Natural killer cell treated with Interleukin-12 subunit alpha and Interleukin-12 subunit beta and Interleukin-15 and Interleukin-18, amount 100 ng/mL, for 72 hours (primary cell): ENCODE data around the gene BPIFB1. TPM values are rescaled to one million over a fixed set of nuclear protein-coding genes. Genes with fewer than 3 reads are reported as not detected.
A peak's percentile ranks its signal among the peaks of the same experiment; 100 is the strongest.

Experiments used
- ATAC-seq, 2 donors: fragments of 150-1000 bp; cut with Tn5 transposase in 1 of 2; sonication (Bioruptor Pico), chemical (Tn5 transposase) in 1 of 2; 2 replicates each; pipeline ENCODE4 v1.10.0; 2021
- DNase-seq: peaks from one replicate; pipeline ENCODE4 v3.0.0; 2022; ENCODE audit warnings: low spot score
- H3K27ac Mint-ChIP-seq, 2 donors: 1 replicate in 1 of 2; 2 replicates in 1 of 2; pipeline ENCODE4 v1.8.0; 2022; ENCODE audit warnings: mixed read lengths in 2 of 2, mild to moderate bottlenecking in 1 of 2, moderate library complexity in 1 of 2
- H3K27me3 Mint-ChIP-seq, 2 donors: 1 replicate in 1 of 2; 2 replicates in 1 of 2; pipeline ENCODE4 v1.8.0; 2022; ENCODE audit warnings: mixed read lengths in 2 of 2
- H3K36me3 Mint-ChIP-seq: one replicate; pipeline ENCODE4 v1.8.0; 2022; ENCODE audit warnings: mixed read lengths
- H3K4me1 Mint-ChIP-seq, 2 donors: 1 replicate in 1 of 2; 2 replicates in 1 of 2; pipeline ENCODE4 v1.8.0; 2022; ENCODE audit warnings: low read depth in 2 of 2, mixed read lengths in 2 of 2, mild to moderate bottlenecking in 1 of 2
- H3K4me3 Mint-ChIP-seq: one replicate; pipeline ENCODE4 v1.8.0; 2022; ENCODE audit warnings: mixed read lengths
- H3K9me3 Mint-ChIP-seq: 2 replicates; pipeline ENCODE4 v1.8.0; 2022; ENCODE audit warnings: mixed read lengths
- total RNA-seq, 2 donors: library from RNA; stranded (reverse); gene quantifications; one replicate each; pipeline ENCODE4 v1.2.3, GENCODE V29; 2022

BPIFB1 gene
- total RNA-seq, 2 donors from 2014 or later = not detected

DNA sequence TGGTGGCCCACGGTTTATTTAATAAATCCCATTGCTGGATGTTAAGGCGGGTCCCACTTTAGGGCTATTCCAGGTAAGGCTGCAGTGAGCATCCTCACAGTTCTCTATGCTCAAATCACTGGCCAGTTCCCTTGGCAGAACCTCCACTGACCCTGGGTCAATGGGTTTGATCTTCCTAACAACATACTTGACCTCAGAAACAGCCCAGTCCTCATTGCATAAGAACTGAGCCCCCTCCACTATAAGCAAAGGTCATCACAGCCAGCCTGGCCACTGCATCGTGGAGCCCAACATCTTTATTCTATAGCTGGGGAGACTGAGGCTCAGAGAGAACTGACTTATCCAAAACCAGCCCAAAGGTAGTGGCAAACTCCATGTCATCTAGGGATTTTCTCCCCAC is 4.3 kb upstream of the BPIFB1 start:
- no peak overlapping the region for H3K4me3 Mint-ChIP-seq
- no peak overlapping the region for H3K27ac Mint-ChIP-seq
- ATAC-seq = no peak
- peaks cover 15 to 18% of the 10 kb centered on the region in 2 donors for H3K27me3 Mint-ChIP-seq
- no peaks in the 10 kb centered on the region for H3K4me1 Mint-ChIP-seq
- H3K9me3 Mint-ChIP-seq = no peaks in the 10 kb centered on the region
- no peaks in the 10 kb centered on the region for H3K36me3 Mint-ChIP-seq
- no peak for DNase-seq

DNA sequence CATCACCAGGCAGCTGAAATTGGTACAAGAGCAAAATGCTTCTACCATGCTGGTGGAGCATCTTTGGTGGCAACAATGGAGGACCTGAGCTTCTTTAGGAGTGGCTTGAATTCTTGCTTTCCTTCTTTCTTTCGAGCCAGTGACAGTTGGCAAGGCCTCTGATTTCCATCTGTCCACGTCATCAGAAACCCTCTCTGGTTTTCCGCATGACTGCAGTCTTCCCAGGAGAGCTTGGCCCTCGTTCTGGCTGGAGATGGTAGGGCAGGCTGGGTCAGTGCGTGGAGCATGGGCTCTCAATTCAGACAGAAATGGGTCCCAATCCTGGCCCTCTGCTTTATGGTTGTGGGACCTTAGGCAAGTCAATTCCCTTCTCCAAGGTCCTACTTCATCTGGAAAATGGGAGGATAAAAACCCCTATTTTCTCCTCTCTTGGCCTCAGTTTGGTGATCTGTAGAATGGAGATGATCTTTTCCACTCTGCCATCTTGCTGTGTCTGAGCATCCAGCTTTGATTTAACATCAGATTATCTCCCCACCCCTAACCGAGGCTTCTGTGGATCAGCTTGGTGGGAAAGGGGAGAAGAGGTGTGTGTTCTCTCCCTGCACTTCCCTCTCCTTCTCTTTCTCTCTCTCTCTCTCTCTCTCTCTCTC is 3.6 kb upstream of the BPIFB1 start:
- H3K36me3 Mint-ChIP-seq = no peaks in the 10 kb centered on the region
- no peaks in the 10 kb centered on the region for H3K4me1 Mint-ChIP-seq
- peaks cover 17 to 18% of the 10 kb centered on the region in 2 donors for H3K27me3 Mint-ChIP-seq
- no peak overlapping the region for H3K27ac Mint-ChIP-seq
- DNase-seq (no peak), ATAC-seq (no peak)
- no peak overlapping the region for H3K4me3 Mint-ChIP-seq
- H3K9me3 Mint-ChIP-seq = no peaks in the 10 kb centered on the region

DNA sequence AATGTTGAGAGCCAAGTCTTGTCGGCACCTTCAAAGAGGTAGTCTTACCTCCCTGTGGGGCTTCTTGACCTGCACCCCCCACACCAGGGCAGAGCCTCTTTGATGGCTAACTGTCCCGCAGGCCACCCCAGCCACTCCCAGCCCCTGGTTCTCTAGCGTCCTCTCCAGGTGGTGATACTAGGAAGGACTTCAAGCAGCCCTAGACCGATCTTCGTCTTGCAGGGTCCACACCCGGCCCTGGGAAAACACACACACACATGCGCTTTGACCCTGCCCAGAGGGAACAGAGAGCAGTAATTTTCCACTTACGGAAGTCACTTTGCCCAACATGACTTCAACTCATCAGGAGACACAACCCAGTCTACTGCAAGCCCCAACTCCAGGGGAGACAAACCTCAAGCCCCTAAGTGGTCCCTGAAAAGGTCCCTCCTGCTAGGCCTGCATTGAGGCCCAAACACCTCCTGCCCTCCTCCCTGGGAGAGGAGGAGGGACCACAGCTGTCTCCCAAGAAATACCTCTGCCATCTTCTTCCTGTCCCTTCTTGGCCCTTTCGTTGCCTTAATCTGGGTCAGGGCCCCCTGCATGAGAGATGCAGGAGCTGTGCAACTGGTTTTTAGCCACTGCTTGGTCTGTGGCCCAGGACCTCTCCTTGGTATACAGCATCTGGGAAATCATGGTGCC is 2.9 kb upstream of the BPIFB1 start:
- Mint-ChIP-seq H3K27me3 (peaks cover 22 to 24% of the 10 kb centered on the region in 2 donors), H3K4me1 (no peaks in the 10 kb centered on the region), H3K27ac (no peak overlapping the region), H3K36me3 (no peaks in the 10 kb centered on the region), H3K4me3 (no peak overlapping the region), H3K9me3 (no peaks in the 10 kb centered on the region)
- ATAC-seq (no peak), DNase-seq (no peak)

DNA sequence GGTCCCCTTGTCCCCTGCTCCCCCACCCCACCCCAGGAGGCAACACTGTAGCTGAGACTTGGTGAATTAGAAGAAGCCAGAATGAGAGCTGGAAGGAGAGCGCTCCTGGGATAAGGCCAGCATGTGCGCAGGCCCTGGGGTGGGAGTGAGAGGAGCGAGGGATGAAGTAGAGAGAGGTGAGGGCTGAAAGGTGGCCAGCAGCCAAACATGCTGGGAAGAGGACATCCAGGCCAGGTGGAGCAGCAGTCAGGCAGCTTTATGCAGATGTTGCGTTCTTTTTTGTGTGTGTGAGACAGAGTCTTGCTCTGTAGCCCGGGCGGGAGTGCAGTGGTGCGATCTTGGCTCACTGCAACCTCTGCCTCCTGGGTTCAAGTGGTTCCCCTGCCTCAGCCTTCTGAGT is 2.2 kb upstream of the BPIFB1 start:
- Mint-ChIP-seq H3K27ac (no peak overlapping the region), H3K9me3 (no peaks in the 10 kb centered on the region), H3K36me3 (no peaks in the 10 kb centered on the region)

DNA sequence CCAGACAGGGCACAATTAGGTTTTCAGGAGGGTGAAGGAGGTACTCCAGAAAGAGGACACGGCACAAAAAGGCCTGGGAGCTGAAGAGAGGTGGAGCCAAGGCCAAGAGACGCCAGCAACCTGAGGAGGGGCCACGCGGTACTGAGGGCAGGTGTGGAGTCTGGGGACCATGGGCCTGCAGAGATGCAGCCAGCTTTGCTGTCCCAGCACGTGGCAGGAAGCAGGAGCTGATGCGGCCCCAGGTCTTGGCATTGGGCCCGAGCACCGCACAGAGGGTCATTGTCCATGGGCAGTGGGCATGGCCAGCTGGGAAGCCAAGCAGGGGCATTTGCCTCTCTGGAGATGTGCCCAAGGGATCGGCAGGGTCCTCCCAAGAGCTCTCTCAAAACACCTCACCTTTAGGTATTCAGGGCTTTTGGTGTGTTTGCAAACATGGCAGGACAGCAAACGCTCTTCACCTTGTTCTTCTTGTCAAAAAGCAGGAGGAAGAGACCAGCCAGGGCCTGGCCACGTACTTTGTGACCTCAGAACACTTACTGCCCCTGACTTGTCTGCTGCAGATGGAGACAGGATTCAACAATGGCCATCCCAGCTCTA is 1.4 kb upstream of the BPIFB1 start:
- H3K9me3 Mint-ChIP-seq = no peaks in the 10 kb centered on the region
- no peak overlapping the region for H3K4me3 Mint-ChIP-seq
- H3K27me3 Mint-ChIP-seq = peaks cover 20 to 26% of the 10 kb centered on the region in 2 donors
- H3K36me3 Mint-ChIP-seq = no peaks in the 10 kb centered on the region
- no peaks in the 10 kb centered on the region for H3K4me1 Mint-ChIP-seq
- no peak overlapping the region for H3K27ac Mint-ChIP-seq
- peak in 1 of 2 donors; percentile 17 for ATAC-seq
- DNase-seq = no peak

More for the DNA sequence above, 2.2 kb upstream of the BPIFB1 start:
- no peak overlapping the region for H3K4me3 Mint-ChIP-seq
- no peak for ATAC-seq
- H3K4me1 Mint-ChIP-seq = no peaks in the 10 kb centered on the region
- DNase-seq = no peak
- peaks cover 23 to 26% of the 10 kb centered on the region in 2 donors for H3K27me3 Mint-ChIP-seq

DNA sequence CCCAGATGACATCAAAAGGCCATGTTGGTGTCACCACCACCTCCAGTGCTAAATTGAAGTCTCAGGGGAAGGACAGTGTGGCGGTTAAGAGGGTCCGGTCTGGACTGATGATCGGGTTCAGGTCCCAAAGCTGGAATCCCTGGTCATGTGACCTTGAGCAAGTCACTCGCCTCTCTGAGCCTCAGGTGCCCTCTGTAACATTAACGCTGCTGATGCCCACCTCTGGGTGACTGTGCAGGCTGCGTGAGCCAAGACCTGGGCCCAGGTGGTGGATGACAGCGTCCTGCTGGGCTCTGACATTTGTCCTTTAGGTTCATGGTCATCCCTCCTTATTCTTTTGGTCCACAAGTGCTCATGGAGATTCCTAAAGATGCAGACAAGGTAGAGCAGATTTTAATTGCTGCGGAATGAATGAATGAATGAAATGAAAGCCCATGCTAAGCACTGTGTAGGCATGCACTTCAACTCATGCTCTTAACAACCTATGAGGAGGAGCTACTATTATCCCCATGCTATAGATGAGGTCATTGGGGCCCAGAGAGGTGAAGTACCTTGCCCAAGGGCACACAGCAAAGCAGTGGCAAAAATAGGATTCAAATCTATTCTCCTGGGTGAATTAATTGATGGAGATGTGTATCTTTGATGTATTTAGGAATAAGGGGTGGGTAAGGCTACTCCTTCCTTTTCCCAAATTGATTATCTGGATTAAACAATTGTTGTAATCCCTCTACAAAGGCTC is 649 bp upstream of the BPIFB1 start:
- Mint-ChIP-seq H3K36me3 (no peaks in the 10 kb centered on the region), H3K27me3 (peaks cover 25% of the 10 kb centered on the region in 2 donors), H3K4me3 (no peak overlapping the region), H3K27ac (no peak overlapping the region), H3K9me3 (no peaks in the 10 kb centered on the region), H3K4me1 (no peaks in the 10 kb centered on the region)
- ATAC-seq = no peak
- DNase-seq = no peak

DNA sequence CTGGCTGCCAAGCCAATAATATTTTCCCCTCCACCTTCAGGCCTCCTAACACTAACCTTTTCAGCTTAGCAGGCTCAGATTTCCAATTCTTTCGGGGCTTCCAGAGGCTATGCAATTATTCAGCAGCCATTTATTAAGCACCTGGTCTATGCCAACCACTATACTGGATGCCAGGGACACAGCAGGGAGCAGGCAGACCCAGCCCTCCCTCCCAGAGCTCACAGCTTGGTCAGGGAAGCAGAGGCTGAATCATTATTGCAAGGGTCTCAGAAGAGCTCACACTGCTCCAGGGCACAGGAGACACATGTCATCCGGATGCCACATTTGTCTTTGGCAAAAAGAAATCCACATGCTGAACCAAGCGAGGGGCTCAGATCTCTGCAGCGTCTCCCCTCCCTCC is 1.3 kb downstream of the BPIFB1 start:
- no peaks in the 10 kb centered on the region for H3K36me3 Mint-ChIP-seq
- DNase-seq (no peak), ATAC-seq (no peak)
- H3K27me3 Mint-ChIP-seq = peaks cover 21 to 22% of the 10 kb centered on the region in 2 donors
- H3K9me3 Mint-ChIP-seq = no peaks in the 10 kb centered on the region
- no peaks in the 10 kb centered on the region for H3K4me1 Mint-ChIP-seq
- no peak overlapping the region for H3K4me3 Mint-ChIP-seq
- no peak overlapping the region for H3K27ac Mint-ChIP-seq

DNA sequence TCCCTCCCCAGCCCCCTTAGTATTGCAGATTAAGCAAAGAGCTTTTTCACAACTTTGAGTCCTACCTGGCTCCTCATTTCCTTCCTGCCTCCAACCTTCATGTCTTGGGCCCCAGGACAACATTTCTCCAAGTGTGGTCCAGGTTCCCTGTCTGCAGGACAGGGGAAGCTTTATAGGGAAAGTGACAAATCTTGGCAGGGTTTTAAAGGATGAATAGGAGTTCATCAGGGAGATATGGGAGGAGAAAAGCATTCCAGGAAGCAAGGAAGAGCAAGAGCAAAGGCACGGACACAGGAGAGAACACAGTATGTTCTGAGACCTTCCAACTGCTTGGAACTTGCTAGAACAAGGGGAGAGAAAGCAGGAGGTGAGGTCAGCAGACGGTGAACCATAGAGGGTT is 1.9 kb downstream of the BPIFB1 start:
- H3K27me3 Mint-ChIP-seq = peaks cover 23 to 26% of the 10 kb centered on the region in 2 donors
- H3K4me3 Mint-ChIP-seq = no peak overlapping the region
- no peaks in the 10 kb centered on the region for H3K36me3 Mint-ChIP-seq
- H3K27ac Mint-ChIP-seq = no peak overlapping the region
- ATAC-seq (no peak), DNase-seq (no peak)
- no peaks in the 10 kb centered on the region for H3K9me3 Mint-ChIP-seq
- H3K4me1 Mint-ChIP-seq = peaks cover 0 to 2% of the 10 kb centered on the region in 2 donors

DNA sequence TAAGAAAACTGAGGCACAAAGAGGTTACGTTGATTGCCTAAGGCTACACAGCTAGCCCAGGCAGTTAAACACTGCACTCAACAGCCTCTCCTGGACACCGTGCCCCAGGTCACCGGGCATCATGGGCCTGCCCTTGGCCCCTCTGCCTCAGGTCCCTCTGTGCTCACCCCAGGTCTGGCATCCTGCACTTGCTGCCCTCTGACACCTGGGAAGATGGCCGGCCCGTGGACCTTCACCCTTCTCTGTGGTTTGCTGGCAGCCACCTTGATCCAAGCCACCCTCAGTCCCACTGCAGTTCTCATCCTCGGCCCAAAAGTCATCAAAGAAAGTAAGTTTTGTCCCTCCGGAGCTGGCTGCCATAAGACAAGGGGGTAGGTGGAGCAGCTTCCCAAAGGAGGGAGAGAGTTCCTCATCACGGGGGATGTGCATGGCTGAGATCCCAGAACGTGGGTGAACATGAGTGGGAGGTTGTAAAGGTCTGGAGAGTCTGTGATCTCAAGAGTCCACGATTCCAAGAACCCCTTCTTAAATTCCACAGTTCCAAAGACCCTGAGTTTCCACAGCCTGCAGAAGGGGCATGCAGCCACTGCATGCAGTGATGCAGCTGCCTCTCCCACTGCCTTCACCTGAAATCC is 3.0 kb downstream of the BPIFB1 start:
- Mint-ChIP-seq H3K4me1 (peaks cover 0 to 2% of the 10 kb centered on the region in 2 donors), H3K27ac (no peak overlapping the region), H3K4me3 (no peak overlapping the region), H3K9me3 (no peaks in the 10 kb centered on the region), H3K36me3 (no peaks in the 10 kb centered on the region), H3K27me3 (peaks cover 23 to 32% of the 10 kb centered on the region in 2 donors)
- DNase-seq (no peak), ATAC-seq (no peak)

DNA sequence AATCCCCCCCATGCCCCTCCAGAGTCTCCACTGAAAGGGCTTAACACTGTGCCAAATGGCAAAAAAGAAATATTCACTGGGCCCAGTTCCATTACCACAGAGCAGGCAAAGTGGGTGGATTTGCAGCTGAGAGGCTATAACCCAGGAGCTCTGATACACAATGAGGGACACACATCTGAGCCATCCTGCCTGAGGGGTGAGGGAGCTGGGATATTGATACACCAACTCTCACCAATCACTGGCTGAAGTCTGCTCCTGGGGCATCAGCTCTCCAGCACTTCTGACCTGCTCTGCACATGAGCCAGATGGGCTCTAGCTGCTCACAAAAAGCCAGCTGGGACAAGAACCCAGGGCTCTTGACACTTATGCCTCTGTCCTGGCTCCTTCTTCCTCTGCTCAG is 4.9 kb downstream of the BPIFB1 start:
- Mint-ChIP-seq H3K4me1 (peaks cover 0 to 2% of the 10 kb centered on the region in 2 donors), H3K36me3 (no peaks in the 10 kb centered on the region), H3K4me3 (no peak overlapping the region), H3K9me3 (no peaks in the 10 kb centered on the region), H3K27me3 (peaks cover 25 to 32% of the 10 kb centered on the region in 2 donors), H3K27ac (no peak overlapping the region)
- no peak for DNase-seq
- ATAC-seq = no peak

DNA sequence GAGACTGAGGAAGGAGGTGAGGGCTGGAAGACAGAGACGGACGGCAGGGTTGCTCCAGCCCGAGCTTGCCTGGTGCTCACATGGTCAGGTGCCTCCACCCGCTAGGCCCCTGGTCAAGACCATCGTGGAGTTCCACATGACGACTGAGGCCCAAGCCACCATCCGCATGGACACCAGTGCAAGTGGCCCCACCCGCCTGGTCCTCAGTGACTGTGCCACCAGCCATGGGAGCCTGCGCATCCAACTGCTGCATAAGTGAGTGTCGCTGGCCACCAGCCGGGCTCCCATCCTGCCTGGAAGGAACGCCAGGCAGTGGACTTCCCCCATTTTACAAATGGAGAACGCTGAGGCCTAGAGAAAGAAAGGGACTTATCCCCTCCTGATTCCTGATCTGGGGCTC is 7.8 kb downstream of the BPIFB1 start:
- H3K36me3 Mint-ChIP-seq = no peaks in the 10 kb centered on the region
- no peak overlapping the region for H3K4me3 Mint-ChIP-seq
- DNase-seq (no peak), ATAC-seq (no peak)
- H3K27ac Mint-ChIP-seq = no peak overlapping the region
- H3K27me3 Mint-ChIP-seq = peaks cover 19 to 22% of the 10 kb centered on the region in 2 donors
- no peaks in the 10 kb centered on the region for H3K9me3 Mint-ChIP-seq
- H3K4me1 Mint-ChIP-seq = peaks cover 0 to 2% of the 10 kb centered on the region in 2 donors

DNA sequence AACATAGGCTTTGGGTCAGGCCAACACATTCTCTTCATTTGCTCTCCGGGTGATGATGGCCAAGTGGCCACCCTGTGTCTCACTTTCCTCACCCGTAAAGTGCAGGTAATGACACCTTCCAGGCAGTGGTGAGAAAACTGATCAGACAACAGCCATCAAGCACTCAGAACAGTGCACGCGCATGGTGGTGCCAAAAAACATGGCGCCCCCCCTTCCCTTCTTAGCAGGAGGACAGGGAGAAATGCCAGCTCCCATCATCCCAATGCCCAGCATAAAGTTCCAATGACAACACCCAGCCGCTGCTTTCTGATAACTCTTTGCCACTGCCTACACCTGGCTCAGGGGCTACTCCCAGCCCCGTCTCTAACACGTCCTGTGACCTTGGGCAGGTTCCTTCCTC is 8.4 kb downstream of the BPIFB1 start:
- H3K27me3 Mint-ChIP-seq = peaks cover 19 to 22% of the 10 kb centered on the region in 2 donors

DNA sequence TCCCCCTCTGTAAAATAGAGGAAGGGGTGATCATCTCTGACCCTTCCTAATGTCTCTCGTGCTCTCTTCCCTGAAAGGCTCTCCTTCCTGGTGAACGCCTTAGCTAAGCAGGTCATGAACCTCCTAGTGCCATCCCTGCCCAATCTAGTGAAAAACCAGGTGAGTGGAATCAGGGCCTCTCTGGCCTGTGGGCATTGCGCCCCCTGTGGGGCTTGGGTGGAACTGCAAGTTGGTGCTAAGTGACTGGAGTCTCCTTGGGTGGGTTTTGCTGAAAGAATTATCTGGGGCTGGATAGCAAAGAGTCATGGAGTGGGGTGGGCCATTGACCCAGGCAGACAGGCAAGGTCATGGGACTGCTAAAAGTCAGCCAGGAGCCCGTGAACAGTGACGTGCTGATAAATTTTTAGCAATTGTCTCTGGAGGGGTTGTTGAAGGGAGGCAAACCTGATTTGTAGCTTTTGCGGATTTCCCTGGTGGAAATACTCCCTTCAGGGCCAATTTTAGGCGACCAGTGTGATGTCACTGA is 8.9 kb downstream of the BPIFB1 start:
- Mint-ChIP-seq H3K4me1 (peaks cover 0 to 2% of the 10 kb centered on the region in 2 donors), H3K27ac (no peak overlapping the region), H3K4me3 (no peak overlapping the region), H3K36me3 (no peaks in the 10 kb centered on the region), H3K27me3 (peaks cover 15 to 22% of the 10 kb centered on the region in 2 donors), H3K9me3 (no peaks in the 10 kb centered on the region)
- peak; percentile 78 for DNase-seq
- ATAC-seq = peak in 1 of 2 donors; percentile 52

More for the DNA sequence above, 8.4 kb downstream of the BPIFB1 start:
- peaks cover 0 to 2% of the 10 kb centered on the region in 2 donors for H3K4me1 Mint-ChIP-seq
- H3K27ac Mint-ChIP-seq = no peak overlapping the region
- no peaks in the 10 kb centered on the region for H3K9me3 Mint-ChIP-seq
- ATAC-seq (no peak), DNase-seq (no peak)
- H3K36me3 Mint-ChIP-seq = no peaks in the 10 kb centered on the region
- H3K4me3 Mint-ChIP-seq = no peak overlapping the region
